Mesothelial cell of epicardium (in vitro differentiated cells): ENCODE results near the gene RNF150. TPM values are rescaled to one million over a fixed set of nuclear protein-coding genes. Genes with fewer than 3 reads are reported as not detected.

ENCODE experiments used
- DNase-seq, 2 experiments: peaks; one replicate each; pipeline ENCODE4 v3.0.0; 2021; ENCODE audit warnings: low spot score in 2 of 2; ENCODE audit not compliant: unreplicated experiment in 2 of 2
- H3K27ac Mint-ChIP-seq: 2 replicates; pipeline ENCODE4 v1.8.0; 2021; ENCODE audit warnings: mixed read lengths
- H3K27me3 Mint-ChIP-seq: 2 replicates; pipeline ENCODE4 v1.8.0; 2021; ENCODE audit warnings: low read depth, mixed read lengths
- H3K36me3 Mint-ChIP-seq: 2 replicates; pipeline ENCODE4 v1.8.0; 2021; ENCODE audit warnings: mixed read lengths
- H3K4me1 Mint-ChIP-seq: 2 replicates; pipeline ENCODE4 v1.8.0; 2021; ENCODE audit warnings: mixed read lengths
- H3K4me3 Mint-ChIP-seq: 2 replicates; pipeline ENCODE4 v1.8.0; 2021; ENCODE audit warnings: mild to moderate bottlenecking, moderate library complexity, mixed read lengths
- H3K9me3 Mint-ChIP-seq: 2 replicates; pipeline ENCODE4 v1.8.0; 2021; ENCODE audit warnings: mixed read lengths
- total RNA-seq: library from RNA; stranded (reverse); gene quantifications from 3 replicates; pipeline ENCODE4 v1.2.1, GENCODE V29; 2021
- TF ChIP-seq, protein P1 (sequence below): fragments of 200-600 bp; sonication (generic); IDR thresholded peaks from one replicate; pipeline ENCODE4 v1.5.0; 2021; ENCODE audit warnings: antibody characterized with exemption; ENCODE audit not compliant: unreplicated experiment

RNF150 gene
- total RNA-seq, 1 donor from 2014 or later, result 40.1 TPM

DNA sequence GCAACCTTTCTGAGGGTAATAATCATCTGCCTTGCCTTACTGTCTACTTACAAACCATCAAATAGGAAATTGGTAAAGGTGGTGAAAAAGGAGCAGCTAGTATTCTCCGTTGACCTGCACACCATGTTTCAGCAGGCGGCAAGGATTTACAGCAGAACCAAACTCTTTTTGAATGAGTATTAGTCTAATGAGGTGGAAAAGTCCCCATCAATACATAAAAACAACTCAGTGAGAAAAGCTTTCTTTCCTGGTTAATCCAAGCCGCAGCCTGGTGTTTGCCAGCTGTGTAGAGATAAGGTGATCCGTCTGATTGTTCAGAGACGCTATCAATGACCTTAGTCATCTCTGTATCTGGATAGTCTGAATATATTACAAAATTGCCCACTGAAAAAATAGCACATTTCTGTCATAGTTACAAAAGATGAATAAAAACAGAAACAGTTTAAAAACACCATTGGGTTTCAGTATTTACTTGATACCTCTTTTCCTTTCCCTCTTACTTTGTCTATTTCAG, 266.7 kb downstream of the RNF150 start:
- TF ChIP-seq, protein P1, sequence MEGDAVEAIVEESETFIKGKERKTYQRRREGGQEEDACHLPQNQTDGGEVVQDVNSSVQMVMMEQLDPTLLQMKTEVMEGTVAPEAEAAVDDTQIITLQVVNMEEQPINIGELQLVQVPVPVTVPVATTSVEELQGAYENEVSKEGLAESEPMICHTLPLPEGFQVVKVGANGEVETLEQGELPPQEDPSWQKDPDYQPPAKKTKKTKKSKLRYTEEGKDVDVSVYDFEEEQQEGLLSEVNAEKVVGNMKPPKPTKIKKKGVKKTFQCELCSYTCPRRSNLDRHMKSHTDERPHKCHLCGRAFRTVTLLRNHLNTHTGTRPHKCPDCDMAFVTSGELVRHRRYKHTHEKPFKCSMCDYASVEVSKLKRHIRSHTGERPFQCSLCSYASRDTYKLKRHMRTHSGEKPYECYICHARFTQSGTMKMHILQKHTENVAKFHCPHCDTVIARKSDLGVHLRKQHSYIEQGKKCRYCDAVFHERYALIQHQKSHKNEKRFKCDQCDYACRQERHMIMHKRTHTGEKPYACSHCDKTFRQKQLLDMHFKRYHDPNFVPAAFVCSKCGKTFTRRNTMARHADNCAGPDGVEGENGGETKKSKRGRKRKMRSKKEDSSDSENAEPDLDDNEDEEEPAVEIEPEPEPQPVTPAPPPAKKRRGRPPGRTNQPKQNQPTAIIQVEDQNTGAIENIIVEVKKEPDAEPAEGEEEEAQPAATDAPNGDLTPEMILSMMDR, result no peak
- DNase-seq, result no peak

DNA sequence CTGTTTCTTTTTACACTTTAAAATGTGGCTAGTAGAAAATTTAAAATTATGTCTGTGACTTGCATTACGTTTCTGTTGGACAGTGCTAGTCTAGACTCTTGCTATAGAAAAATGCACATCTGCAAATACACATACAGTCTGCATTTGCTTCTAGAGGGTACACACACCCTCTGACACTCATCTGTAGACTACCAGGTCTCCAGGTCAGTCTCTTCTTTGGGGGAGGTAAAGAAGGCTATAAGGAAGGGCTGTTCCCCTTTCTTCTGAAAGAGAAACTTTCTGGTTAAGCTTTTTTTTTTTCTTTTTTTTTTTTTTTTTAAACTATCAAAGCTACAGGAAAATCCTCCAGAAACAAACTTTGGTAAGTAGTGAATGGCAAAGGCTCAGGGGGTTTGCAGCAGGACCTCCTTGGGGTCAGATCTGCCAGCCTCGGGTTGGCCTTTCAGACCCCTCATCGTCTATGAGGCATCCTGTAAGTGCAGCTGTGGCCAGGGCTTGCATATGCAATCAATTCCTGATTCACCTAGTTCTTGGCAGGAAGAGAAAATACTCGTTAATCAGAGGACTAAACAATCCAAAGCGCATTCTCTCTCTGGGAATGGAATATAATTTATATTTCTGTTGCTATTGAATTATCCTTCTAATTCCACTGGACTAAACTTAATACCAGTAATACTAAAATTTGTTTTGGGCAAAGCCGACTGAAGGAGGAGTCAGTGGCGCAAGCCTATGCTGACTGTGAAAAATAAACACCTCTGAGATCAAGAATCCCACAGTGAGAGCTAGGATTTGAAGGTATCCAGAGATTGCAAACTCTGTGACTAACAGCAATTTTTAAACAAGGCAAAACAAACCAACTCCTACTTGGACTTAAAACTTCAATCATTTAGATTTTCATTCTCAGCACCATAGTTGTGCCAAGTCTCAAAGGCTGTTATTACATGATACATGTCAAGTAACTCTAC, 267.7 kb downstream of the RNF150 start:
- H3K4me1 Mint-ChIP-seq, result peaks cover 24% of the 10 kb centered on the region
- no peaks in the 10 kb centered on the region for H3K9me3 Mint-ChIP-seq
- TF ChIP-seq, protein P1, result no peak
- H3K27ac Mint-ChIP-seq, result no peak overlapping the region
- DNase-seq, result no peak
- no peak overlapping the region for H3K4me3 Mint-ChIP-seq
- H3K27me3 Mint-ChIP-seq, result peaks cover 2% of the 10 kb centered on the region
- H3K36me3 Mint-ChIP-seq, result peaks cover 13% of the 10 kb centered on the region

More for the DNA sequence above, 266.7 kb downstream of the RNF150 start:
- Mint-ChIP-seq H3K4me3 (no peak overlapping the region), H3K9me3 (no peaks in the 10 kb centered on the region), H3K27me3 (peaks cover 2% of the 10 kb centered on the region), H3K36me3 (peaks cover 13% of the 10 kb centered on the region), H3K27ac (no peak overlapping the region), H3K4me1 (peaks cover 34% of the 10 kb centered on the region)

DNA sequence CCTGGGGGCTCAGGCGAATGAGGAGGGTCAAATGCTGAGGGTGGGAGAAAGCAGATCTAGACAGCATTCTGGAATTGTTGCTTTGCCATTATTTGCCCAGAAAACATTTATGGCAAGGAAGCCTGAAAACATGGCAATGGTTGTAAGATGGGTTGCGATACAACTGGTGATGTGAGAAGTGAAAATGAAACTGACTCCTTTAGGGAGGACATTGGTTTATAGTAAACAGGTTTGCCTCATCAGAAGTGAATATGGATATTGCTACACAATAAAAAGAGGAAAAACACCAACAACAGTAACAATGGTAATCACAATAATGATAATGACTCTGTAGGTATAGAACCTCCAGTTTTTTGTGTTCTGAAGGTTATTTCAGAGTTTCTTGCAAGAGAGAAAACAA, 270.1 kb downstream of the RNF150 start:
- Mint-ChIP-seq H3K9me3 (no peaks in the 10 kb centered on the region), H3K4me3 (no peak overlapping the region), H3K36me3 (peaks cover 13% of the 10 kb centered on the region), H3K27ac (no peak overlapping the region), H3K27me3 (peaks cover 2% of the 10 kb centered on the region), H3K4me1 (peaks cover 11% of the 10 kb centered on the region)
- no peak for DNase-seq
- TF ChIP-seq, protein P1, result no peak

DNA sequence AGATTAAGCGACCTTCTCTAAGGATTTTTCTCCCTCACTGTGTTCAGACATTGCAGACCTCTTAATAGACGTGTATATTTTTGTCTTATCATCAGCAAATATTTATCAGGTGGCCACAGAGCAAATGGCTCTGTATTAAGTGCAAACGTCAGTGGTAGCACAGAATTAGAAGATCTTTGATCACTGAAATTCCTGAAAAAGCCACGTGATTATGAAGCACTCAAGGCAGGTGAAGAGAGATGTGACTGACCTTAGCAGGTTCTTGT, 271.2 kb downstream of the RNF150 start:
- Mint-ChIP-seq H3K4me1 (peaks cover 11% of the 10 kb centered on the region), H3K4me3 (no peak overlapping the region), H3K36me3 (peaks cover 9% of the 10 kb centered on the region), H3K27ac (no peak overlapping the region), H3K9me3 (no peaks in the 10 kb centered on the region), H3K27me3 (peaks cover 2% of the 10 kb centered on the region)
- no peak for DNase-seq
- TF ChIP-seq, protein P1, result no peak

DNA sequence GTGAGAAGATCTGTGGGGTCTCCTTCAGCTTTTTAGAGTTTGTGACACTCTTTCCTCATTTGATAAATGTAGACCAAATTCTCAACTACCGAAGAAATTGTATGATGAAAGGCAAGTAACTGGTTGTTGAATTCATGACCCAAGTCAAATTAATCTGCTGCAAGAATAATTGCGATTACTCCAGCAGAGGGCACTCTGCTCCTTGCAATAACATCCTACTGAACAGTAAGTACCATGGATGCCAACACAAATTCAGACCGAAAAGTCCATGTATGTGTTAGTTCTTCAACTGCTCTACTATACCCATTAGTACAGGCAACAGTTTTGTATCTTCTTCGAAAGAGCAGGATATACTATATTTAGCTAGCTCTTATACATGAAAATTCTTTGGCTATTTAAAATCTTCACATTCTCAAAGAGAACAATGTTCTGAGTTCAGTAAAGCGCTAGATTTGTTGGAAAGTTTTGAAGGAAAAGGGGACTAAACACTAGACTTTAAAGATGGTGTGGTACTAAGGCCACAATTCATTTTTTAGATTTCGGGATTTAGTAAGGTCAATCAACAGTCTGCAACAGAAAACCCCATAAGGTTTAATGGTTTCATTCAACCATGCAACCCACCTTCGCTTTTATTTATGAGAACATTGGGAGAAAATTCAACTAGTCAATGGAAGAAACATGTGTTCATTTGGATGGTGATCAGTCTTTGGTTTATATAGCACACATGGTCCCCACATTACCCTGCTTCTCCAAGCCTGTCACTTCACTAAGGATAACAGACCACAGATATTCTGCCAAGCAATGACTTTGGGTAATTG, 271.7 kb downstream of the RNF150 start:
- TF ChIP-seq, protein P1, result peak; percentile 70
- Mint-ChIP-seq H3K27ac (no peak overlapping the region), H3K4me1 (peaks cover 8% of the 10 kb centered on the region), H3K36me3 (peaks cover 9% of the 10 kb centered on the region), H3K9me3 (no peaks in the 10 kb centered on the region), H3K27me3 (peaks cover 2% of the 10 kb centered on the region), H3K4me3 (no peak overlapping the region)
- peak; percentile 32 to 66 for DNase-seq
